Activated T-cell treated with anti-CD3 and anti-CD28 coated beads for 1 hour (primary cell): ENCODE results near the gene EBF3.

Source experiments
- DNase-seq: peaks from one replicate; pipeline ENCODE4 v3.0.0-alpha.2; 2020; ENCODE audit warnings: low read depth

EBF3 gene

DNA sequence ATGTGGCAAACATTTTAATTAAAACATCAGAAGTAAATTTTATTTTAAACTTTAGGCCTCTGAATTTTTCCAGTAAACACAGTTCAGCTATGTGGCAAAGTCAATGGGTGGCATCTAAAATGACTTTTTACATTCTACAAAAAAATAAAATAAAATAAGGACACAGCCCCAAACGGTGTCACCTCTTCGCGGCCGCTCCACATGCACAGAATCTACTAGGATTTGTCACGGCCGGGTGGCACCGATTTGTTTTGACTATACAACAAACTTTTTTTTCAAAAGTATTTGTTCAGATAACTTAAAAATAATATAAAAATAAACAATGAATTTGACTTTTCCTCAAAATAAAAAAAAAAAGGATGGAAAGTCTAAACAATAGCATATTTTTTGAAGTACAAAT lies 127.8 kb downstream of the EBF3 start:
- no peak for DNase-seq

DNA sequence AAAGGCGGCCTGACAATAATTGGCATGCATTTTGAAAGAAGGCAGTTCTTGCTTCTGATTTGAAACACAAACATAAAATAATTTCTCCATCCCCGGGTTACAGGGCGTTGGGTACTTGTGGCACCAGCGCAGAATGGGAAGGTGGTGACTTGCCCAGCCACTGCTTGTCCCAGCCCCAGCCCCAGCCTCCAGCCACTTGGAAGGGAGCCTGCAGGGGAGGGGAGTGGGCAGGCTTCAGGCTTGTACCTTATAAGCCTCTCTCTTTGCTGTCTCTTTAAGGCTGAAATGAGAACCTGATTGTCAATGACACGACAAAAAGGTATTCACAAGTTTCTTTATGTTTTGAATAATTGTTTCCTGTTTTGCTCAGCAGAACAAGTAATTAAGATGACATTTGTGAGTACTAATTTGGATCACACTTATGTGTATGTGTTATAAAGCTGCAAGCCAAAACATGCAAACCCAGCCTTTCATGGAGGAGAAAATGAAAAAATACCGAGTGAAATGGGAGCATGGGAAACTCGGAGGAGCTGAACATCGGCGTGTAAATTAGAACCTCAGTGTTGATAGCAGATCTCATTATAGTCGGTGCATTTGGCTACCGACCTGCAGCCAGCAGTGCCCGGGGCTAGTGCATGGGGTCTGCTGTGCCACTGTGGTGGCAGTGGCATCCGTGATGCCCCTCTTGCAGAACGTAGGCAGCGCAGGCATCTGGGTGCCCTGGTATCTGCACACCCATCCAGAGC lies 129.9 kb downstream of the EBF3 start:
- no peak for DNase-seq

DNA sequence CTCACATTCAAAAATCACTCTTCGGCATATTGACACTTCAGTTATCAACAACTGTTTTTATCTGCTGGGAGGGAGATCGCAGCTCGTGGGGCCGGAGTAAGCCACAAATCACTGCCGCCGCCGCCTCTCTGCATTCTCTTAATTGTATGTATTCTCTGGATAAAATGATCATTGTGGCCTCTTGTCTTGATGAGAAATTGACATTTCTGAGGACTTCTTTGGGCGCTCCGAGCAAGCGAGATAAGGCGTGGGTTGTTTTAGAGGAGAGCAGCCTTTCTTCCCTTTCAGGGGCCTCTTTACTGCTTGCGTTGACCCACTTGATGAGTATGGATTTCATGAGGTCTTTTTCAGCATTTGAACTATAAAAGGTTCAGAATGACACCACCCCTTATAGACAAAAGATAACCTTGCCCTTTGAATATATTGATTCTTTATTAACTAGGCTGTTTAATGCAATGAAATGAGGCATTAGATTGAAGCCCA lies 130.6 kb downstream of the EBF3 start:
- DNase-seq, result no peak

DNA sequence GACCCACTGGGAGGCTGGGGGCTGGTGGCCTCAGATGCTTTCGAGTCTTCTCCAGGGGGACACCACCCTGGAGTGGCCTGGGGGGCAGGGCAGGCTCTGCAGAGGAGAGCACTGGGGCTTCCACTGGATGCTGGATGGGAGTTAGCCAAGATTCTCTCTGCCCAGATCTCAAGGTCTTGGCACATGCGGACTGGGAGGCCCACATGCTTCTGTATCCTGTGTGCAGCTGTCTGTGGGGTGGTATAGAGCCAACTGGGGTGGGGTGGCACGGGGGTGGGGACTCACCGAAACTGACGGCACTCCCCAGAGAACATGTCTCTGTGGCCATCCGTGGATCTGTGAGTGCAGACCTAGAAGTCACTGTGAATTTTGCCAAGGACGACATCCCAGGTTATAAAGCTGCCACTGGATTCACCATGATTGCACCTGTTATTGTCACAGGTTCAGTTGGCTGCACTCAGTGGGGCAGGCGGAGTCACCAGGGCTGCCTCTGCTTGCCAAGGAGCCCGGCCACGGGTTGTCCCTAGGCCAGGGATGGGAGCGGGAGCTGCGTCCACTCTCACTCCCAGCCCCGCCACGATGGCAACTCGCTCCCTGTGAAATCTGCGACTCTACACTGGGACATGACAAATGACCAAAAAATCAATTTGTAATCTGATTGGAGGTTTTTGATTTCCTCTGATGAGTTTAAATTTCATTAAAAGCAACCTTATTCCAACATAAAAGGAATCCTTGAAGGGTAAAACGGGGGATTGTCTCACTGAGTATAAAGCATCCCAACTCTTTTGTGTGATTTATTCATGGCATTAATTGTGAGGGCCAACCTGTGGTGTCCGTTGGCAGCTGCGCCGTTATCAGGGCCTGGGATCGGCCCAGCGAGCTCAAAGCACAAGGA lies 131.3 kb downstream of the EBF3 start:
- no peak for DNase-seq

DNA sequence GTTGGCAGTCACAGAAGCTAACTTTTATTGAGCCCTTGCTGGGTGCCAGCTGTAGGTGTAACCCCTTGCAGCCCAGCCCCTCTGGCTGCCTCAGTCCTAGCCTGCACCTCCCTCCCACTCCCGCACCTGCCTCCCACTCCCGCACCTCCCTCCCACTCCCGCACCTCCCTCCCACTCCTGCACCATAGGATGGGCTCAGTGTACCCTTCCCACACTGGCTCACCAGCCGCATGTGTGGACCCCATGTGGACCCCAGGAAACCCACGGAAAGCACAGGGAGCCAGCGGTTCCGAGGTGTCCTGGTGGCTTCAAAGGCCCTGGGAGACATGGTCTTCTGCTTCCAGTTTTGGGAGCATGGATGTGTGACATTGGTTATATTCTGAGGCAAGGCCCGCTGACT lies 132.9 kb downstream of the EBF3 start:
- no peak for DNase-seq

DNA sequence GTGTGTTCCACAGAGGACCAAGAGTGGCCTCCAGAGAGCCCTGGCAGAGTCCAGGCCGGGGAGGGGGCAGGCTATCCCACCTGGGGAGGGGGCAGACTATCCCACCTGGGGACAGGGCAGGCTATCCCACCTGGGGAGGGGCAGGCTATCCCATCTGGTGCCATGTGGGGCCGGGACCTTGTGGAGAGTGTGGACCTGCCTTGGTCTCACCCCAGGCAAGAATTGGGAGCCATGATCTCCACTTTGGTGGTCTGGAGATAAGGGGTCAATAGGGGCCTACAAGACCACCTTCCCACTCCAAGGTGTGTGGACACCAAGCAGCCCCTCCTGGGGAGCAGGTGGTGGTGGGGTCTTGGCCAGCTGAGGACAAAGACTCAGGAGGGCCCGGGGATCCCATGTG lies 138.2 kb downstream of the EBF3 start:
- no peak for DNase-seq

DNA sequence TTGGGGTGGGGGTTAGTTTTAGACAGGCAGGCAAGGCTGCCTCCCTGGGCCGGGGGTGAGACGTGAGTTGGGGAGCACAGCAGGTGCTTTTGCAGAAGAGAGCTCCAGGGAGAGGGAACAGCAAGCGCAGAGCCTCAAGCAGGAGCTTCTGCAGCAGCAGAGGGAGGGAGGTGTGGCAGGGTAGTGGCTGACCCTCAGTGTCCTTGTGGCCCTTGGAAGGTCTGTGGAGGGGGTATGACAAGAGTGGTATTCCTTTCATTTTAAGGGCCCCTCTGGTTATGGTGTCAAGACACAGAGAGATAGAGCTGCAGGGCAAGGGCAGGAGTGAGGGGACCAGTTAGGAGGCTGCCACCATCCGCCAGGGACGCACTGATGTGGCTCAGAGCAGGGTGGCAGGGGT lies 138.9 kb downstream of the EBF3 start:
- DNase-seq, result no peak

DNA sequence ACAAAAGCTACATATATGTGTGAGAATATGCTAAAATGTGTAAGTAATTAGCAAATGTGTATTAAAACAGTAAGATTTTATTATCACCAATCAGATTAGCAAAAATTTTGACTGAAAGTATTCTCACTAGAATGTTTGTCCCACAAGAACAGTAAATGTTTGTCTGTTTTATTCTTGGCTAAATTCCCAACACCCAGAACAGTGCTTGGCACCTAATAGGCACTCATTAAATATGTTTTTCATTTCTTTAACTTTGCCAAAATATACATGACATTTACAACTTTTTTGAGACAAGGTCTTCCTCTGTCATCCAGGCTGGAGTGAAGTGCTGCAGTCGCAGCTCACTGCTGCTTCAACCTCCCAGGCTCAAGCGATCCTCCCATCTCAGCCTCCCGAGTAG lies 143.6 kb downstream of the EBF3 start:
- no peak for DNase-seq

DNA sequence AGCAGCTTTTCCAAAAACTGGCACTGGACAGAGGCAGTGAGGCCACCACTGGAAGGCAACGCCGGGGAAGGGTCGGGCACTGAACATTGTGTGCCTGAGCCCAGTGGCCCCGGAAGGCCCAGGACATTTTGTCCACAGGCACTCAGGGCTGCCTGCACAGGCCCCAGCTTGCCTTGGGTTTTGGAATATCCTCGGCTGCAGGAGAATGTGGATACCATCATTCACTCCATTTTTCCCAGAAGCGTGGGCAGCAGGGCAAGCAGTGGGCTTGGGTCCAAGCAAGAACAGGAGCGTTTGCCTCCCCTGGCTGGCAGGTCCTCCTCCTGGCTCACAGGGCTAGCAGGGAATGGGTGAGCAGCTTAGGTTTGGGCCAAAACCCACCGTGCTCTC lies 147.4 kb downstream of the EBF3 start:
- no peak for DNase-seq

DNA sequence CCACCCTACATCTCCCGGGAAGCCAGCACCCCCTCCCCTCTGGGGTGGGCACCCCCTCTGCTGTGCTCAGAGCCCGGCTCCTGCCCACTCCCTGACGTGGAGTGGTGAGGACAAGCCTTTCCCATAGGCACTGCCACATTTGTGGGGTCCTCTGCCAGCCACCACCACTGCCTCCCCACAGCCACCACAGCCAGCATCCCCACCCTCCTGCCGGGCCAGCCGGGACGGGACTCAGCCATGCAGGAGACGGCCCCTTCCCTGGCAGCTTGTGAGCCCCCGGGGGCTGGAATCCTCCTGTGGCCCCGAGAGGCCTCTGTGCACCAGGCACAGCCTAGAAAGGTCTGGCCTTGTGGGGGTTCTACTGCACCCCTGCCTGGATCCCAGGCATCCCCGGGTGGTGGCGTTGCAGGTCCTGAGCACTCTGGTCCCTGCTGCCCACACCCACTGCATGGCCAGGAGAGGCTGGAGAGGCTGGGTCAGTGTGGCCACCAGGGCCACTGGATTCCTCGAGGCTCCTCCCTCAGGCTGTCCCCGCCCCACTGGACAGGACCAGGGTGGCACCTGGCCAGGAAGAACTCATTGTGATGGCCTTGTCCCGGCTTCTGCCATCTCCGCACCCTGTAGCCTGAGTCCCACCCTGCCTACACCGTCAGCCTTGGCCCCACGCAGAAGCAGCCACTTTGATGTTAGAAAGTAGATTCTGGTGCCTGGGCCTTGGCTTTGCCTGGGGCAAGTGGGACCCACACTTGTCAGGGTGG lies 148.0 kb downstream of the EBF3 start:
- DNase-seq, result no peak

DNA sequence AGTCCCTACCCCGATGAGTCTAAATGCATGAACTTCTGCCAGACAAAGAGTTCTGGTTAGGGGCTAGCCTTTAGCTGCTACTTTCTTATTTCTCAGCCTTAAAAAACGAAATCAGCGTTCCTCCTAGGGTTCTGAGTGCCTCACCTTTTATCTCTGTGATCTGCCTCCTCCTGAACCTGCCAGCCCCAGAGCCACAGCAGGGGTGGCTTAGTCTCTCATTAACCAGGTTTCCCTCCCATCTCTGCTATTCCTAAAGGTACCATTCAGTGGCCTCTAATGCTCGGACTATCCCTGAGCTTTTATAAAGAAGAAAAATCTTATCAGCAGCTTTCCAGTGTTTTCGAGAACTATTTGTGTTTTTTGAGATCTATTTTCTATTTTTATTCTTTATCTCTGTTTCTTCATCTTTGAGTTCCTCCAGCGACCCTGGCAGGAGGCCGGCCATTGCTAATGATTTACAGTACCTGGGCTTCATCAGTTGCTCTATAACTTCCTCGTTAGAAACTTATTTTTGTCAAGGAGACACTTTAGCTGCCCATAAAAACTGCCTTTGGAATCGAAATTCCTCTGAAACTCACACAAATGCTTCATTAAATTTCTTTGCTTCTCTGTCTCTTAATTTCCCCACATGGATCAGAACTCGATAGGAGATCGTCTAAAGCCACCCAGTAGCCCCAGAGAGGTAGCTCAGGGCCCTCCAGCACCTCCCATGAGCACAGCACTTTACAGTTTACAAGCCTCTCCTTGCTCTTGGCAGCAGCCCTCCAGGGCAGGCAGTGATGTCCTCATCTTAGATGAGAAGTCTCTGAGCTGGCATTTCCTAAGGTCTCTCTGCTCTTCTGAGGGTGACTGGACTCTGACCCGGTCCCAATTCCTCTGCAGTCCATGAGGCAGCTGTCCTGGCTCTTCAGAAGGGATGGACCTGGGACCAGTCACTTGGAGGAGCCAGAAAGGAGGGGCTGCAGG lies 149.1 kb downstream of the EBF3 start:
- DNase-seq, result no peak

DNA sequence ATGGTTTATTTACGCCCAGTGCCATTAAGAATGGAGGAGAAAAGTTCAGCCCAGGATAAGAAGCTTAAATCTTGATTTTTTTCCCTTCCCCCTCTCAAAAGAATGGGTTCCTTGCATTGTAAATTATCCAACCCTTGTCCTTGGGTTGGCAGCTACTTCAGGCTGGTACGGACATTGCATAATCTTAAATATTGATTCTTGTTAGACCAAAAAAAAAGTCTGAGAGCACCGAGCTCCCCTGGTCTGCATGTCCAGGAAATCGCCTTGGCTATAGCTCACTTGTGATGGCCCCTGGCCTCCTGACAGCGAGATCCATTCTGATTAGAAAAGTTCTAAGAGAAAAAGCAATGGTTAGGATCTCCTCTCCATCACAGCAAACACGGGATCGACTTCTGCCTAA lies 151.7 kb downstream of the EBF3 start:
- DNase-seq, result no peak

DNA sequence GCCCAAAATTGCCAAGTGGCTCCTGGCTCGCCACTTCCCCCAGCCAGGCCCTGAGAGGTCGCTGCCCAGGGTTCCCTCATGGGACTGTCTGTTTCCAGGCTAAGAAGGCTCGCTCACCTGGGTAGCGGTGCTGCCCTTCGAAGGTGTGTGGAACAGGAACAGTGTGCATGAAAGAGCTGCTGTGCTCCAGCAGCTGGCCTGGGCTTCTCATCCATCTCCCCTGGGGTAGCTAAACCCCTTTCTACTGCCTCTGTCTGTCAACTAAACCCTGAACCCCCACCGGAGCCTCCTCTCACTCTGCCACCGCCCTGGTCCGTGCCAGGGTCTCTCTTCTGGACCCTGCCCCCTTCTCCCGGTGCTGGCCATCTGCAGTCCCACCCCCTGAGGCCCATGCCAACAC lies 152.9 kb downstream of the EBF3 start:
- no peak for DNase-seq

DNA sequence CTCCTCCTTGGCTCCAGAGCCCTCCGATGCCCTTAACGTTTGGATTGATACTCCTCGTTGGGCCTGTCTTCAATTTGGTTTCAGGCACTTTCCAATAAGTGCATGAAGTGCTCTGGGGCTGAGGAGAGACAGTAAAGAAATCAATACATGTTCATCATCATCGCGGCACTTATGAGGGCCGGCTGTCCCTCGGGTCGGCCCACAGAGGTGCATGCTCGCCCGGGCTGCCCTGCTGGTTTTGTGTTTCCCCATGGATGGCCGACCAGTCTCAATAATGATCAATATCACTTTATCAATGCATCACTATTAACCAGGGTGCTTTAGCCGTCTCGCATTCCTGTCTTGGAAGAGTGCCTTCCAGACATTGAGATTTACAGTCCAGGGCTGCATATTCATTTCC lies 154.2 kb downstream of the EBF3 start:
- DNase-seq, result no peak

DNA sequence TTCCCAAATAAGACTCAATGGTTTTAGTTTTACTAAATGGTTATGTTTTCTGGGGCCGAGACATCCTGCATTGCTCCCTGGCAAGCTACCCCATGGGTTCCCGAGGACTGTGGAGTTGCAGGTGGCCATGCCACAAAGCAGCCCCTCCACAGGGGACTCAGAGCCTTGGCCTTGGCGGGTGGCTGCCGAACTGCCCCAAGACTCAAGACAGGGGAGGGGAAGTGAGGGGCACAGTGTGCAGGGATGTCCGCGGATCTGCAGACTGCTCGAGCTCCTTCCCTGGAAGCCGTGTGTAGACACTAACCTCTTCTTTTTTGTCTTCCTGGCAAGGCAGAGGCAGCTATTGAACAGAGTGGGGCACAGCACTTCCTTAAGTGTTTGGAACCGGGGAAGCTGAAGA lies 154.6 kb downstream of the EBF3 start:
- DNase-seq, result no peak

DNA sequence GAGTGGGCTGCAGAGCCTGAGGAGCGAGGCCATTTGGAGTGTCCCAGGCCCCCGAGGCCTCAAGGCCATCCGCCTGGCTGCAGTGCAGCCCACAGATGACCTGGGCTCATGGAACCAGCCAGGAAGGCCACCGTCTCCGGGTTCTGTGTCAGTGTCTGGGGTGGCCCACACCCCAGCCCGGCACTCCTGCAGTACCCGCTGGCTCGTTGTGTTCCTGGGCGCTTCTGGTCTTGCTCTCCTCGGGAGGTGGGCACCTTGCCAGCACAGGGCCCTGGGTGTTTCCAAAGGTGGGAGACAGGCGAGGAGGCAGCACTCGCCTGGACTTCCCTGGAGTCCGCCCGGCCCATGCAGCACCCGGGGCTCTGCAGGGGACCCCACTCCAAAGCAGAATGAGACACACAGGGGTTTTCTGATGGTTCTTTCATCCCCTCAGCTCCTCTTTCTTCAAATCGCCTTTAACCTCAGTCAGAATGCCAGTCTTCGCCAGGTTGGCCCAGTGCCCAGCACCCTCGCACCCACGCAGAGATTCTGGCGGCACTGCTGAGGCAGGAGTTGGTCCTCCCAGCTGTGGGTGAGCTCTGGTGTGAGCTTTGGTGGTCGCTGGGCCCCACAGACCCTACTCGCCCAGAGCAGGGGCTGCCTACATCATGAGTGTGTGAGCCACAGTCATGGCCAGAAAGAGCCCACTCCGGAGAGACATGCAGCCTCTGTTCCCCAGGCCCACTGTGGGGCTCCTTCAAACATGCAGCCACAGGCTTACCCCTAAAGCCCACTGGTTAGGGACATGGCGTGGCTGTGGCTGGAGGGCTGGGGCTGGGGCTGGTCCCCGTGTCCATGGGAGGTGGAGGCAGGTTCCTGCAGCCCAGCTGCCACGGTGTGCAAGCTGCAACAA lies 155.7 kb downstream of the EBF3 start:
- DNase-seq, result no peak

DNA sequence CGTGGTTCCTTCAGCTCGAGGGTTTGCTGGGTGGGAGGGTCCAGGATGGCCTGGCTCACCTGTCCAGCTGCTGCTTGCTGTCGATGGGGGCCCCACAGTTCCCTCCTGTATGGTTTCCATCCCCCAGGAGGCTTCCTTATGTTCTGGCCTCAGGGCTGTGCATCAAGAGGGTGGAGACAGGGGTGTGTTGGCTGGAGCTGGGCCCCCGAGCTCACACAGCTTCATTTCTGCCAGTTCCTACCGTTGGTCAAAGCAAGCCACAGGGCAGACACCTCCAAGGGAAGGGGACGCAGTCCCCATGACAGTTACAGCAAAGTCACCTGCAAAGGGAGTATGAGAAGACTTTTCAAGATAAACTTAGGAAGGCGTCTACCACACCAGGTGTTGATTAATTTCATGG lies 156.9 kb downstream of the EBF3 start:
- DNase-seq, result no peak

DNA sequence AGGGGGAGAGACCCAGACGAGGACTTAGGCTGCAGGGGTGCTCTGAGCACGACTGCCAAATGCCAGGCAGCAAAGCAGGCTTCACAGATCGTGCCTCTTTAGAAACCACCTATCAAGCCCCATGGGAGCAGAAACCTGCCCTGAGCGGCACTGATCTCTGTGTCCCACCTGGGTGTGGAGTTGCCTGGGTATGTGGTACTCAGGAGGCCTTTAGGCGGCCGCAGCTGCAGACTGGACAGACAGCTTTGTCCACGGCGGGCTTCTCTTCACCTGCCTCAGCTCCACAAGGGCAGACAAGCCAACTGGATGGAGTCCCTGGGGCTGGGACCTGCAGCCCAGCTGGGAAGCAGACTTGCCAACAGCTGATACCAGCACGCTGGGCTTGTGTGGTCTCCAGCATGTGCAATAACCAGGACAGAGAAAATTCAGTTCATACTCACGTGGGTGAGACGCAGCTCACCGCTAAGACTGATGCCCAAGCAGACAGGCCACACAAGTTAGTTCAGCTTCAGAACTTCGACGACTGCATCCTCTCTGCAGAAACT lies 163.2 kb downstream of the EBF3 start:
- DNase-seq, result no peak

DNA sequence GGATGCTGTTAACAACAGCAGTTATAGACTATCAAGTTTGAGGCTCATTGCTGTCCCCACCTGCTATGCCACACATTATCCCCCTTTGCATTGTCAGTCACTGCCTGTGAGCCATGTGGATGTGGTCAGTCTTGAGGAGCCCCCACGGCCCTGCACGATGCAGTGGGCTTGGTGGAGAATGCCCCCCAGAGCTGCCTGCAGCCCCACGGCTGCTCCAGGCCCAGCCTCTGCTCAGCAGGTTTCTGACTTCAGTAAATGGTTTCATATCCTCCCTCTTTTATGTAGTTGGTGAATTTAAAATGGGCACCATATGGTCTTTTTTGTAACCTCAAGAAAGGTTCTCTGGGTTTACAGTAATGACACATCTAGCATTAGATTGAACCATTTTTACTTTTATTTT lies 164.1 kb downstream of the EBF3 start:
- DNase-seq, result no peak
